Measurements from ENCODE around the gene NCAM1.
"Not testable (repeated sequence)": the region's sequence is repeated elsewhere in the genome, so short reads cannot be mapped to it uniquely, and the experiment has no call there.

The NCAM1 gene

DNA sequence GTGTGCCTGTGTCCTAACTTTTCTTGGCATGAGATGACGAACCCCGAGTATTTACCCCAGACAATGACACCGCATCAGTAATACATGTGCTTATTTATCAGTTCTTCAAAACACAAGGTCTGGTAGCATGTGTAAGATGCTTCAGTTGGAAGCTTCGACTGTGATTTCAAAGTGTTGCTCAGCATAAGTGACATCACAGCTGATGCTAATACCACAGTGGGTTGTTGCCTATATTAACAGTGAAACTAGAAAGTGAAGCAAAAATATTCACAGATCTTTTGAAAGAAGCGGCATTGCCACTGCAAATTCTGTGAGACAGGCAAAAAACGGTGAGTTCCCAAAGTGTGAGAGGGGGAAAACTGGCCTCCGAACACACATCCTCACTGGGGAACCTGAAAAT, 334.8 kb downstream of the NCAM1 start:
- Histone ChIP-seq H3K36me3 (ENCODE audit: insufficient read depth, insufficient read length, low read length) (no peaks in the 10 kb centered on the region), H3K9ac (ENCODE audit: insufficient read length, low read depth) (no peak overlapping the region), H3K4me1 (ENCODE audit: insufficient read depth, insufficient read length) (peaks cover 4% of the 10 kb centered on the region), H3K9me3 (ENCODE audit: insufficient read depth, low read length) (no peaks in the 10 kb centered on the region), H3K4me3 (ENCODE audit: insufficient read length, low read depth) (no peak overlapping the region), H3K27me3 (ENCODE audit: insufficient read depth, insufficient read length) (no peaks in the 10 kb centered on the region)
- no peak for DNase-seq (ENCODE audit: low read depth, low spot score)
- TF ChIP-seq SUZ12 (IDR thresholded peaks at IDR 0.05; ENCODE audit: extremely low read depth, insufficient read depth, insufficient read length) = no peak
- TF ChIP-seq ZNF274 (IDR thresholded peaks at IDR 0.05; ENCODE audit: low read depth, low read length) = no peak

DNA sequence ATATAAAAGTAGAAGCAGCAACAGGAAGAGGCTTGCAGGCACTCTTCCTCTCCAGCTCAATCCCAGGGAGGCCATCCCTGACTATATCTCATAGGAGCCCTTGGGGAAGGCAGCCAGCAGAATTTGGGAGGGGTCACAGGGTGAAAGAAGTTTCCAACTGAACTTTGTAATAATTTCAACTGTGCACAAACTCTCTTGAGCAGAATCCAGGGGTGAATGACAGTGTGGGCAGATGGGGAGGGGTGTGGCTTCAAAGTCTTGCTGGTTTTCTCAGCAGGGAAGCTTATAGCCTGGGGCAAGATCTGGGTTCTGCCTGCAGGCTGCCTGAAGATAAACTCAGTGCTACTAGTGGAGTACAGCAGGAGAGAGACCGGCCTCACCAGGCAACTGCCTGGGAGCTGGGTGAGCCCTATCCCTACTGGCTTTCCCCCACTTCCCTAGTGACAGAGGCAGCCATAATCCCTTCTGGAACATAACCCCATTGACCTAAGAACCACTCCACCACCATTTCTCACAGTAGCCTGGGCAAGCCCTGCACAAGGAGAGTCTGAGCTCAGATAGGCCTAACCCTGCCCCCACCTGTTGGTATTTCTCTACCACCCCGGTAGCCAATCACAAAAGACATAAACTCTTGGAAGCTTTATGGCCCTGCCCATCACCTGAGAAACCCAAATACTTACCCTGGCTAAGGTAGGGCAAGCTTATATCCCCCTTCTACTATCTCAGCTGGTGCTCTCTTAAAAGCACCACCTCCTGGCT, 335.4 kb downstream of the NCAM1 start:
- no peaks in the 10 kb centered on the region for H3K36me3 ChIP-seq (ENCODE audit: insufficient read depth, insufficient read length, low read length)
- no peak for DNase-seq (ENCODE audit: low read depth, low spot score)
- TF ChIP-seq ZNF274 (IDR thresholded peaks at IDR 0.05; ENCODE audit: low read depth, low read length) (no peak), YY1 (IDR thresholded peaks at IDR 0.05; ENCODE audit: insufficient read depth, insufficient read length) (no peak), SUZ12 (IDR thresholded peaks at IDR 0.05; ENCODE audit: extremely low read depth, insufficient read depth, insufficient read length) (no peak)

DNA sequence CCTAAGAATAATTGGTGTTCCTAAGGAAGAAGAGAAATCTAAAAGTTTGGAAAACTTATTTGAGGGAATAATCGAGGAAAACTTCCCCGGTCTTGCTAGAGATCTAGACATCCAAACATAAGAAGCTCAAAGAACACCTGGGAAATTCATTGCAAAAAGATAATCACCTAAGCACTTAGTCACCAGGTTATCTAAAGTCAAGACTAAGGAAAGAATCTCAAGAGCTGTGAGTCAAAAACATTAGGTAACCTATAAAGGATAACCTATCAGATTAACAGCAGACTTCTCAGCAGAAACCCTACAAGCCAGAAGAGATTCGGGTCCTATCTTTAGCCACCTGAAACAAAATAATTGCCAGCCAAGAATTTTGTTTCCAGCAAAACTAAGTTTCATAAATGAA, 337.3 kb downstream of the NCAM1 start:
- H3K36me3 ChIP-seq (ENCODE audit: insufficient read depth, insufficient read length, low read length); H3K27me3 ChIP-seq (ENCODE audit: insufficient read depth, insufficient read length); H3K4me3 ChIP-seq (ENCODE audit: insufficient read length, low read depth); H3K4me1 ChIP-seq (ENCODE audit: insufficient read depth, insufficient read length); H3K9ac ChIP-seq (ENCODE audit: insufficient read length, low read depth); DNase-seq (ENCODE audit: low read depth, low spot score); H3K9me3 ChIP-seq (ENCODE audit: insufficient read depth, low read length): not testable (repeated sequence)

More for the DNA sequence above, 335.4 kb downstream of the NCAM1 start:
- Histone ChIP-seq H3K27me3 (ENCODE audit: insufficient read depth, insufficient read length) (no peaks in the 10 kb centered on the region), H3K9me3 (ENCODE audit: insufficient read depth, low read length) (no peaks in the 10 kb centered on the region), H3K4me1 (ENCODE audit: insufficient read depth, insufficient read length) (peaks cover 4% of the 10 kb centered on the region), H3K9ac (ENCODE audit: insufficient read length, low read depth) (no peak overlapping the region), H3K4me3 (ENCODE audit: insufficient read length, low read depth) (no peak overlapping the region)

DNA sequence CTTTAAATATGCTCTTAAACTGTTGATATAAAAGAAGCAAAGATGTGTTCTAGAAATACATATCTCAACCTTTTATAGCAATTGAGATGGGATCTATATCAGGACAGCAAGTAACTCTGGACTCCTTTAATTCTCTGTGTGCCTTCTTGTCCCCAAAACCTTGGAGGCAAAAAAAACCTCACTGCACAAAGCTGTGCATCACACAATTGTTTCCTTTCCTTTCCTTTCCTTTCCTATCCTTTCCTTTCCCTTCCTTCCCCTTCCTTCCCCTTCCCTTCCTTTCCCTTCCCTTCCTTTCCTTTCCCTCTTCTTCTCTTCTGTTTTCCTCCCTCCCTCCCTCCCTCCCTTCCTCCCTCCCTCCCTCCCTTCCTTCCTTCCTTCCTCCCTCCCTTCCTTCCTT, 343.7 kb downstream of the NCAM1 start:
- TF ChIP-seq ZNF274 (IDR thresholded peaks at IDR 0.05; ENCODE audit: low read depth, low read length) = no peak
- no peak for TF ChIP-seq SUZ12 (IDR thresholded peaks at IDR 0.05; ENCODE audit: extremely low read depth, insufficient read depth, insufficient read length)
- TF ChIP-seq YY1 (IDR thresholded peaks at IDR 0.05; ENCODE audit: insufficient read depth, insufficient read length) = no peak
- Histone ChIP-seq H3K9ac (ENCODE audit: insufficient read length, low read depth) (no peak overlapping the region), H3K9me3 (ENCODE audit: insufficient read depth, low read length) (no peaks in the 10 kb centered on the region), H3K36me3 (ENCODE audit: insufficient read depth, insufficient read length, low read length) (no peaks in the 10 kb centered on the region), H3K27me3 (ENCODE audit: insufficient read depth, insufficient read length) (no peaks in the 10 kb centered on the region), H3K4me1 (ENCODE audit: insufficient read depth, insufficient read length) (no peaks in the 10 kb centered on the region), H3K4me3 (ENCODE audit: insufficient read length, low read depth) (no peak overlapping the region)
- DNase-seq (ENCODE audit: low read depth, low spot score) = no peak

DNA sequence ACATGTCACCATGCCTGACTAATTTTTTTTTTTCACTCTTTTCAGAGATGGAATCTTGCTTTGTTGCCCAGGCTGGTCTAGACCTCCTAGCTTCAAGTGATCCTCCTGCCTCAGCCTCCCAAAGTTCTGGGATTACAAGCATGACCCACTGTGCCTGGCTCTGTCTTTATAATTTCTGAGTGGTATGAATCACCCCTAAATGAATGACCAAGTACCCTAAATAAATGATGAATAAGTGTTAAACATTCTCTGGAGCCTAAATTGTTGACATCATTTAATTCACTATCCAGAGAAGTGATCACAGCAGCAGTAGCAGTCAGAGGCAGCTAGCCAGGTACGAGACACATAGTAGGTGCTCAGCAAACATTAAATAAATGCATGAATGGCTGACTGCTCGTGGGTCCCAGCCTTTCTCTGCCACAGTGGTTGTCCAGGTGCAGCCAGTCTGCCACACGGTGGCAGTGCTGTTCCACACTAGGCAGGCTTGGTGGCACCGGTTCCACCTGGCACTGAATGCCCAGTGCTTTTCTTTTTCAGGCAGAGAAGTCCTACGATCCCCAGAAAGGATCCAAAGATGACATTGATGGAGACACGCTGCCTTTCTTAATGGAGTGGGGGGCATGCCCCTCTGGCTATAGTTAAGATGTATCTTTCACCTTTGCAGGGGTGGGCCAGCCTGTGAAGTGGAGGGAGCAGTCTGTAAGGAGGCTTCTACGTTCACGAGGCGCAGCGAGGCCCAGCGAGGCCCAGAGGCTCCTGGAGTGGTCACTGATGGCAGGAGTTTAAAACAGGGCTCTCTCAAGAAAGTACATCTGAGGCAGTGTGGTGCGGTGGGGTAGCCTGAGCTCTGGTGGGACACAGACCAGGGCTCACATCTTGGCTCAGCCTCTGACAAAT, 344.5 kb downstream of the NCAM1 start:
- Histone ChIP-seq H3K36me3 (ENCODE audit: insufficient read depth, insufficient read length, low read length) (no peaks in the 10 kb centered on the region), H3K4me3 (ENCODE audit: insufficient read length, low read depth) (no peak overlapping the region), H3K27me3 (ENCODE audit: insufficient read depth, insufficient read length) (no peaks in the 10 kb centered on the region), H3K9ac (ENCODE audit: insufficient read length, low read depth) (no peak overlapping the region), H3K9me3 (ENCODE audit: insufficient read depth, low read length) (no peaks in the 10 kb centered on the region), H3K4me1 (ENCODE audit: insufficient read depth, insufficient read length) (no peaks in the 10 kb centered on the region)
- TF ChIP-seq YY1 (IDR thresholded peaks at IDR 0.05; ENCODE audit: insufficient read depth, insufficient read length) (no peak), ZNF274 (IDR thresholded peaks at IDR 0.05; ENCODE audit: low read depth, low read length) (no peak), SUZ12 (IDR thresholded peaks at IDR 0.05; ENCODE audit: extremely low read depth, insufficient read depth, insufficient read length) (no peak)
- DNase-seq (ENCODE audit: low read depth, low spot score) = peak; percentile 50

DNA sequence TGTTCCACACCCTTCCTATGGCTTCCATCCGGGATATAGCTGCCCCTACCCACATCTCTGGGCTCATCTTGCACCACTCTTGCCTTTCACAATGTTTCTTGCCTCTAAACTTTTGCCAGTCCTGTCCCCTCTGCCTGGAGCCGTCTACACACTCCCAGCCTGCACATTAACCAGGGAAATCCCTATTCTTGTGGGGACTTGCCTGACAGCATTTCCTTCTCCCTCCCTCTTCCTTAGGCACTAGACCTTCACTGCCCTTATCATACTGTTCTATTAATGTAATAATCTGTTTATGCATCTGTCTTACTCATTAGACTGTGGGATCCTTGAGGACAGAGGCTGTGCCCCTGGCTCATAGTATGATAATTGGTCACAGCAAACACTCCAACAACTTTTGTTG, 347.4 kb downstream of the NCAM1 start:
- TF ChIP-seq YY1 (IDR thresholded peaks at IDR 0.05; ENCODE audit: insufficient read depth, insufficient read length) (no peak), SUZ12 (IDR thresholded peaks at IDR 0.05; ENCODE audit: extremely low read depth, insufficient read depth, insufficient read length) (no peak), ZNF274 (IDR thresholded peaks at IDR 0.05; ENCODE audit: low read depth, low read length) (no peak)
- Histone ChIP-seq H3K27me3 (ENCODE audit: insufficient read depth, insufficient read length) (peaks cover 5% of the 10 kb centered on the region), H3K4me3 (ENCODE audit: insufficient read length, low read depth) (no peak overlapping the region), H3K9ac (ENCODE audit: insufficient read length, low read depth) (no peak overlapping the region), H3K36me3 (ENCODE audit: insufficient read depth, insufficient read length, low read length) (no peaks in the 10 kb centered on the region), H3K9me3 (ENCODE audit: insufficient read depth, low read length) (no peaks in the 10 kb centered on the region), H3K4me1 (ENCODE audit: insufficient read depth, insufficient read length) (no peaks in the 10 kb centered on the region)
- no peak for DNase-seq (ENCODE audit: low read depth, low spot score)

DNA sequence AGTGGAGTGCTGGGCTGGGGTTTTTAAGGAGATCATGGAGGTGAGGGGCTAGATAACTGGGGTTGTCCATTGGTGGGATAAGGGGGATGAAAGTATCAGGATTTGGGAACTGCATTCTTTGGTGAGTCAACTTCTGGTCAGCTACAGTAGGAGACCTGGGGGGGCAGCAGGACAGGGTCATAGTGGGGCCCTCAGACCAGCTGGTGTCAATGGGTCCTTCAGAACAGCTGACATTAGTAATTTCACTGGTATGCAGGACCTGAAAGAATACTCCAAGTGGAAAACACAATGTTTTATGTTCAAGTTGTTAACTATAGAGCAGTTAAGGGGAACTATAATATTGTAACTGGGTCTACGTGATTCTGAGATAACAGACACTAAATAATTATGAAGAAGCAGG, 350.3 kb downstream of the NCAM1 start:
- peaks cover 10% of the 10 kb centered on the region for H3K27me3 ChIP-seq (ENCODE audit: insufficient read depth, insufficient read length)
- H3K4me3 ChIP-seq (ENCODE audit: insufficient read length, low read depth) = no peak overlapping the region
- no peaks in the 10 kb centered on the region for H3K4me1 ChIP-seq (ENCODE audit: insufficient read depth, insufficient read length)
- no peak overlapping the region for H3K9ac ChIP-seq (ENCODE audit: insufficient read length, low read depth)
- TF ChIP-seq YY1 (IDR thresholded peaks at IDR 0.05; ENCODE audit: insufficient read depth, insufficient read length) (no peak), ZNF274 (IDR thresholded peaks at IDR 0.05; ENCODE audit: low read depth, low read length) (no peak), SUZ12 (IDR thresholded peaks at IDR 0.05; ENCODE audit: extremely low read depth, insufficient read depth, insufficient read length) (no peak)
- H3K9me3 ChIP-seq (ENCODE audit: insufficient read depth, low read length) = no peaks in the 10 kb centered on the region
- H3K36me3 ChIP-seq (ENCODE audit: insufficient read depth, insufficient read length, low read length) = peaks cover 3% of the 10 kb centered on the region
- no peak for DNase-seq (ENCODE audit: low read depth, low spot score)
